HepG2 (cell line): ENCODE results near the gene PPP1R1A. TPM values are rescaled to one million over a fixed set of nuclear protein-coding genes. Genes with fewer than 3 reads are reported as not detected.

ENCODE experiments used
- ATAC-seq: fragments of 200-7000 bp; cut with Tn5 transposase; 3 replicates; pipeline ENCODE4 v1.9.1; 2020; ENCODE audit warnings: mild to moderate bottlenecking, moderate library complexity
- BruUV-seq: library from RNA; stranded (reverse); fragments of 400-500 nt; replicated peaks from 2 replicates; lab custom pipeline; 2021; lab: Mats Ljungman, UMichigan
- CTCF ChIA-PET: fragments of 300-600 bp; formaldehyde crosslinking; extraction: SDS; loops from one replicate; lab custom pipeline; 2021; ENCODE audit warnings: low total read pairs, inconsistent platforms, low intra/inter-chr PET ratio; lab: Yijun Ruan, JAX
- POLR2A ChIA-PET: fragments of 350-600 bp; sonication (Branson Sonifier 250); formaldehyde crosslinking; loops from one replicate; lab custom pipeline; 2020; ENCODE audit warnings: antibody characterized with exemption, inconsistent platforms; lab: Yijun Ruan, JAX
- DNase-seq: peaks from one replicate; pipeline ENCODE4 v3.0.0-alpha.2; 2015; ENCODE audit warnings: low spot score
- FAIRE-seq: peaks from 3 replicates; lab custom pipeline; 2011; peaks lifted over from hg19 to GRCh38; lab: Jason Lieb, UNC
- H2AFZ ChIP-seq: one replicate; pipeline ENCODE4 v1.6.1; 2011; ENCODE audit warnings: low read length, inconsistent platforms
- H3K27ac ChIP-seq: fragments of 300-600 bp; 3 replicates; pipeline ENCODE4 v1.8.0; 2011; ENCODE audit warnings: mixed run types, mild to moderate bottlenecking, mixed read lengths, low read length, inconsistent platforms; ENCODE audit not compliant: insufficient read depth; ENCODE audit errors: extremely low read length
- H3K27me3 ChIP-seq, 2 experiments: fragments of 200-600 bp in 1 of 2; 2 replicates in 1 of 2; 3 replicates in 1 of 2; pipeline versions ENCODE4 v1.6.0 to v1.8.0; 2011; ENCODE audit warnings: low read length in 2 of 2, mild to moderate bottlenecking in 2 of 2, moderate library complexity in 2 of 2, inconsistent platforms in 1 of 2; ENCODE audit not compliant: insufficient read depth in 2 of 2, control insufficient read depth in 1 of 2
- H3K36me3 ChIP-seq, 2 experiments: fragments of 200-600 bp in 1 of 2; replicated peaks in 1 of 2; 2 replicates in 1 of 2; 3 replicates in 1 of 2; pipeline versions ENCODE4 v1.5.1 to v1.8.0; 2011; ENCODE audit warnings: low read length in 2 of 2, inconsistent platforms in 1 of 2; ENCODE audit not compliant: insufficient read depth in 2 of 2, control insufficient read depth in 1 of 2
- H3K4me1 ChIP-seq: 2 replicates; pipeline ENCODE4 v1.5.1; 2012; ENCODE audit warnings: low read length, inconsistent platforms; ENCODE audit not compliant: insufficient read depth
- H3K4me2 ChIP-seq: 2 replicates; pipeline ENCODE4 v1.6.0; 2011; ENCODE audit warnings: low read depth, low read length, inconsistent platforms
- H3K4me3 ChIP-seq, 3 experiments: fragments of 200-600 bp in 1 of 3; sonication (generic), shearing (Covaris generic) in 1 of 3; replicated peaks in 1 of 3; 2 replicates each; pipeline ENCODE4 v1.5.1; 2011 to 2016; ENCODE audit warnings: low read length in 3 of 3, inconsistent platforms in 2 of 3, low read depth in 2 of 3, mild to moderate bottlenecking in 2 of 3, control low read depth in 1 of 3, mixed read lengths in 1 of 3; ENCODE audit not compliant: insufficient read depth in 1 of 3
- H3K79me2 ChIP-seq: one replicate; pipeline ENCODE4 v1.6.1; 2011; ENCODE audit warnings: low read length, inconsistent platforms; ENCODE audit not compliant: insufficient read depth
- H3K9ac ChIP-seq: 2 replicates; pipeline ENCODE4 v1.6.0; 2011; ENCODE audit warnings: mild to moderate bottlenecking, low read depth, low read length, inconsistent platforms; ENCODE audit not compliant: insufficient read depth
- H3K9me3 ChIP-seq: 2 replicates; pipeline ENCODE4 v1.5.1; 2012; ENCODE audit warnings: mild to moderate bottlenecking, low read length
- H4K20me1 ChIP-seq: 2 replicates; pipeline ENCODE4 v1.6.0; 2011; ENCODE audit warnings: inconsistent platforms, mild to moderate bottlenecking, low read length, moderate library complexity; ENCODE audit not compliant: insufficient read depth
- ATRX ChIP-seq: sonication (generic); formaldehyde crosslinking; IDR thresholded peaks from 2 replicates; pipeline ENCODE4 v1.4.0; 2020; ENCODE audit warnings: missing genetic modification reagents, borderline replicate concordance
- BHLHE40 ChIP-seq: IDR thresholded peaks from 2 replicates; pipeline ENCODE4 v1.6.1; 2011; ENCODE audit warnings: low read length, improper control_type of control experiment
- CREB1 ChIP-seq, 2 experiments: fragments of 450-650 bp in 1 of 2; IDR thresholded peaks; 2 replicates each; pipeline ENCODE4 v1.6.1; 2016 to 2017; ENCODE audit warnings: control low read depth in 1 of 2, mild to moderate bottlenecking in 1 of 2, missing compliant biosample characterization in 1 of 2, missing genetic modification characterization in 1 of 2
- MAF1 ChIP-seq: sonication (generic); formaldehyde crosslinking; IDR thresholded peaks from 2 replicates; pipeline ENCODE4 v1.5.0; 2020; ENCODE audit warnings: missing genetic modification reagents, borderline replicate concordance
- MXI1 ChIP-seq: IDR thresholded peaks from 3 replicates; pipeline ENCODE4 v1.6.1; 2012; ENCODE audit warnings: low read depth, low read length, inconsistent platforms, borderline replicate concordance
- SRSF4 ChIP-seq: fragments of 200-400 bp; formaldehyde crosslinking; IDR thresholded peaks from one replicate; pipeline ENCODE4 v1.6.1; 2018; ENCODE audit warnings: mild to moderate bottlenecking, low read depth, low read length, moderate library complexity; ENCODE audit not compliant: poor library complexity, severe bottlenecking
- TOPORS ChIP-seq: sonication (generic); formaldehyde crosslinking; IDR thresholded peaks from 2 replicates; pipeline ENCODE4 v1.8.0; 2023; ENCODE audit warnings: mild to moderate bottlenecking, missing genetic modification reagents
- WGBS: methylation state at CpG from one replicate; pipeline ENCODE4 v1.1.6; 2017; ENCODE audit warnings: low lambda C conversion rate; 5-methylcytosine and 5-hydroxymethylcytosine counted together
- in situ Hi-C: cut with HindIII; loops from 2 replicates; pipeline ENCODE4 v1.10.0; 2017; ENCODE audit warnings: low pct_unique_long_range_greater_than_20kb; ENCODE audit not compliant: extremely low pct_ligation_motif_present
- intact Hi-C: fragments of 100-400 bp; cut with micrococcal nuclease; formaldehyde crosslinking; loops from one replicate; pipeline ENCODE4 v1.10.0; 2022; ENCODE audit not compliant: unreplicated experiment
- polyA plus RNA-seq, 8 experiments: library from polyadenylated mRNA; depleted of rRNA in 3 of 8; stranded (reverse) in 7 of 8; unstranded in 1 of 8; fragments of >200 nt; fragmentation: Illumina TruSeq in 4 of 8; extraction: Trizol in 4 of 8; gene quantifications; 2 replicates each; pipeline versions ENCODE4 v1.2.1 to v1.2.3, GENCODE V29; 2011 to 2016; ENCODE audit warnings: low read depth in 4 of 8, missing spikeins in 1 of 8, mixed read lengths in 1 of 8; ENCODE audit not compliant: insufficient read depth in 1 of 8
- total RNA-seq, 5 experiments: library from RNA; depleted of rRNA; stranded (reverse); fragments of >200 nt; fragmentation: Illumina TruSeq; extraction: Trizol; gene quantifications; 2 replicates each; pipeline ENCODE4 v1.2.3, GENCODE V29; 2016; ENCODE audit warnings: low read depth in 1 of 5
- TF ChIP-seq, protein P1 (sequence below): sonication (generic); formaldehyde crosslinking; IDR thresholded peaks from 2 replicates; pipeline ENCODE4 v1.4.0; 2020; ENCODE audit warnings: missing genetic modification reagents, borderline replicate concordance
- TF ChIP-seq, protein P2 (sequence below): sonication (generic); formaldehyde crosslinking; IDR thresholded peaks from 2 replicates; pipeline ENCODE4 v1.5.0; 2020; ENCODE audit warnings: missing genetic modification reagents, mild to moderate bottlenecking, borderline replicate concordance

Gene PPP1R1A
- total and polyA plus RNA-seq, 2 of the 13 experiments (the other 11 are each of a cell fraction or from before 2014, with no cell fraction given) = 0.20 TPM; not detected in 1

DNA sequence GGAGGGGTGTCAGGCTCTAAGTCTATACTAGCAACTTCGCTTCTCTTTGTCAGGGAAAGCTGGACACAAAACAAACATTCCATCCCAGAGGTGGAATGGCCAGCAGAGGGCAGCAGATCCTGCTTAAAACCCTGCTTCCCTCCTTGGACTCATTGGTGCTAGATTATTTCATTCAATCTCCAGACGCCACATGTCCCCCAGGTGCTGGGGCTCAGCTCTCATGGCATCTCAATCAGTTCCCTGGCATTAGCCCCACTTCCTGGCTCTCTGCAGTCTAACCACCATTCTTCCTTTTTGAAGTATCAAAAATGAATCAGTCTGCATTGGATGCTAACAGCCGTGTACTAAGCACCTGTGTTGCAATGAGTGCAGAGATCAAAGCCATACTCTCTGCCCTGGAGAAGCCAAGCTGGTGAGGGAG is 8.1 kb upstream of the PPP1R1A start (continued):
- no peak for TF ChIP-seq SRSF4
- TF ChIP-seq BHLHE40 = no peak

GRCh38 chr12:54595471-54595870 is 7.0 kb upstream of the PPP1R1A start:
- Histone ChIP-seq H4K20me1 (no peaks in the 10 kb centered on the region), H3K27ac (no peak overlapping the region), H3K79me2 (no peaks in the 10 kb centered on the region), H3K4me3 (no peak overlapping the region), H3K4me2 (no peak overlapping the region), H3K9me3 (no peaks in the 10 kb centered on the region), H3K36me3 (no peaks in the 10 kb centered on the region), H3K27me3 (peaks cover 0 to 45% of the 10 kb centered on the region in 2 experiments; a peak in 3 of 5 replicates), H2AFZ (no peak overlapping the region), H3K9ac (no peak overlapping the region), H3K4me1 (no peaks in the 10 kb centered on the region)
- FAIRE-seq (no peak), DNase-seq (no peak), ATAC-seq (no peak; the same call in 2 of the 3 replicates)
- no TSS peak for BruUV-seq
- in situ Hi-C loops (no loop called here), intact Hi-C loops (no loop called here)
- ChIA-PET CTCF (no interaction called here), POLR2A (no interaction called here)
- TF ChIP-seq MAF1 (CRISPR knock-in tag) = no peak
- TF ChIP-seq MXI1 = no peak
- TF ChIP-seq, protein P1, sequence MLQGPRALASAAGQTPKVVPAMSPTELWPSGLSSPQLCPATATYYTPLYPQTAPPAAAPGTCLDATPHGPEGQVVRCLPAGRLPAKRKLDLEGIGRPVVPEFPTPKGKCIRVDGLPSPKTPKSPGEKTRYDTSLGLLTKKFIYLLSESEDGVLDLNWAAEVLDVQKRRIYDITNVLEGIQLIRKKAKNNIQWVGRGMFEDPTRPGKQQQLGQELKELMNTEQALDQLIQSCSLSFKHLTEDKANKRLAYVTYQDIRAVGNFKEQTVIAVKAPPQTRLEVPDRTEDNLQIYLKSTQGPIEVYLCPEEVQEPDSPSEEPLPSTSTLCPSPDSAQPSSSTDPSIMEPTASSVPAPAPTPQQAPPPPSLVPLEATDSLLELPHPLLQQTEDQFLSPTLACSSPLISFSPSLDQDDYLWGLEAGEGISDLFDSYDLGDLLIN (CRISPR knock-in tag) = no peak
- no peak for TF ChIP-seq CREB1 (IDR thresholded peaks at IDR 0.05)
- no peak for TF ChIP-seq CREB1 (CRISPR knock-in tag; IDR thresholded peaks at IDR 0.05)
- no peak for TF ChIP-seq TOPORS
- TF ChIP-seq, protein P2, sequence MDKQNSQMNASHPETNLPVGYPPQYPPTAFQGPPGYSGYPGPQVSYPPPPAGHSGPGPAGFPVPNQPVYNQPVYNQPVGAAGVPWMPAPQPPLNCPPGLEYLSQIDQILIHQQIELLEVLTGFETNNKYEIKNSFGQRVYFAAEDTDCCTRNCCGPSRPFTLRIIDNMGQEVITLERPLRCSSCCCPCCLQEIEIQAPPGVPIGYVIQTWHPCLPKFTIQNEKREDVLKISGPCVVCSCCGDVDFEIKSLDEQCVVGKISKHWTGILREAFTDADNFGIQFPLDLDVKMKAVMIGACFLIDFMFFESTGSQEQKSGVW (CRISPR knock-in tag) = no peak
- no peak for TF ChIP-seq ATRX (CRISPR knock-in tag)
- WGBS = 0% methylated on average over 2 of the region's 3 CpGs
